ENCODE data around the gene RPS15.

DNA sequence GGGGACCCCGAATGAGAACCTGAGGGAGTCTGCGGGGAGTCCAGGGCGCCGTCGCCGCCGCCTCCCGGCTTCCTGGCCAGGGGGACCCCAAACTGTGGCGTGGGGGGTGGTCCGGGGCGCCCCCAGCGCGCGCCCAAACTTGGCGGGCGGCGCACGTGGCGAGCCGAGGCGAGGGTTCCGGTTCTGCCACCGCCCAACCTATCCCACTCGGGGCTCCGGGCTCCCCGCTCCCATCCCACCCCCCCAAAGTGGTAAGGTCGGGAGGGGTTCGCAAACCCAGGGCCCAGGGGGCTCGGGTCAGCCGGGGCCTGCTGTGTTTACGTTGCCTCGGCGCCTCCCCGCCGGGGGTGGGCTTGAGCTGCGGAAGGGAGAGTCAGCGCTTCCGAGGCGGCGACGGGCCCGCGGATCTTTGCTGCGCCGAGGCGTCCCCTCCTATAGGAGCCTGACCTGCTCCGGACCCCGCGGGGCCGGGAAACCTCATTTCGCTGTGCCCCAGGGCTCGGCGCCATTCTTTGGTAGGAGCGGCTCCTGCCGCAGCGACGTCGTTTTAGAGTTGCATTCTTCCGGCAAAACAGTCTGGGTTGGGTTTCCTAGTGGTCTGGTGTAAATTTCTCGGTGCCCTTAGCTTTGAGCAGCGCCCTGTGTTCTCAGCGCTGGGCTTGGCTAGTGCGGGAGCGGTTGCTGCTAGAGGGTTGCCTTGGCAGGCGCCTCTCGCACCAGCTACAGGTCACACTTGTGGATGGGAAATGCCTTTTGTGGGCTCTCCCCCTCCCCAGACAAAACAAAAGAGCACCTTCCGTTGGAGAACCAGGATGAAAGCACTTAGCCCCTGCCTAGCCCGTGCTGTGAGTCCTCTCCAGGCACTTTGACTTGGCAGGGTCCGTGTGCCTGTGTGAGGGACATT lies 29.6 kb upstream of the RPS15 start:
- TF ChIP-seq, protein P1, sequence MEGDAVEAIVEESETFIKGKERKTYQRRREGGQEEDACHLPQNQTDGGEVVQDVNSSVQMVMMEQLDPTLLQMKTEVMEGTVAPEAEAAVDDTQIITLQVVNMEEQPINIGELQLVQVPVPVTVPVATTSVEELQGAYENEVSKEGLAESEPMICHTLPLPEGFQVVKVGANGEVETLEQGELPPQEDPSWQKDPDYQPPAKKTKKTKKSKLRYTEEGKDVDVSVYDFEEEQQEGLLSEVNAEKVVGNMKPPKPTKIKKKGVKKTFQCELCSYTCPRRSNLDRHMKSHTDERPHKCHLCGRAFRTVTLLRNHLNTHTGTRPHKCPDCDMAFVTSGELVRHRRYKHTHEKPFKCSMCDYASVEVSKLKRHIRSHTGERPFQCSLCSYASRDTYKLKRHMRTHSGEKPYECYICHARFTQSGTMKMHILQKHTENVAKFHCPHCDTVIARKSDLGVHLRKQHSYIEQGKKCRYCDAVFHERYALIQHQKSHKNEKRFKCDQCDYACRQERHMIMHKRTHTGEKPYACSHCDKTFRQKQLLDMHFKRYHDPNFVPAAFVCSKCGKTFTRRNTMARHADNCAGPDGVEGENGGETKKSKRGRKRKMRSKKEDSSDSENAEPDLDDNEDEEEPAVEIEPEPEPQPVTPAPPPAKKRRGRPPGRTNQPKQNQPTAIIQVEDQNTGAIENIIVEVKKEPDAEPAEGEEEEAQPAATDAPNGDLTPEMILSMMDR (IDR thresholded peaks at IDR 0.05): no peak
- peak; percentile 24 for TF ChIP-seq POLR2A (IDR thresholded peaks at IDR 0.05)

Data from right lobe of liver (tissue), 4 donors.